Caco-2 (cell line): ENCODE measurements around the gene TOR1AIP2. TPM values are rescaled to one million over a fixed set of nuclear protein-coding genes. Genes with fewer than 3 reads are reported as not detected.
"Not testable (repeated sequence)": the region's sequence is repeated elsewhere in the genome, so short reads cannot be mapped to it uniquely, and the experiment has no call there.

Experiments used
- BruUV-seq: library from RNA; stranded (reverse); fragments of 400-500 nt; replicated peaks from 2 replicates; lab custom pipeline; 2021; lab: Mats Ljungman, UMichigan
- CTCF ChIA-PET: fragments of 300-600 bp; sonication (Branson Sonifier 250); formaldehyde crosslinking; loops from one replicate; lab custom pipeline; 2022; ENCODE audit warnings: antibody characterized with exemption; lab: Charles Lee
- POLR2A ChIA-PET: fragments of 300-600 bp; sonication (Branson Sonifier 250); formaldehyde crosslinking; loops from one replicate; lab custom pipeline; 2022; ENCODE audit warnings: antibody characterized with exemption; lab: Charles Lee
- DNase-seq, 2 experiments: peaks; one replicate each; pipeline versions ENCODE4 v3.0.0 to v3.0.0-alpha.2; 2020 to 2022
- H3K27me3 ChIP-seq: replicated peaks from 2 replicates; pipeline ENCODE4 v1.6.0; 2011; ENCODE audit warnings: low read length; ENCODE audit not compliant: control insufficient read depth, insufficient read depth
- H3K36me3 ChIP-seq: 2 replicates; pipeline ENCODE4 v1.5.1; 2011; ENCODE audit warnings: low read length; ENCODE audit not compliant: control insufficient read depth, insufficient read depth
- H3K4me1 ChIP-seq: fragments of 250-450 bp; sonication (Bioruptor Pico); 2 replicates; pipeline ENCODE4 v1.5.1; 2020; ENCODE audit warnings: mild to moderate bottlenecking
- H3K4me3 ChIP-seq: 2 replicates; pipeline ENCODE4 v1.5.1; 2011; ENCODE audit warnings: low read depth, mild to moderate bottlenecking, control low read depth, low read length
- H3K9me3 ChIP-seq: fragments of 250-450 bp; sonication (Bioruptor Pico); 2 replicates; pipeline ENCODE4 v1.5.1; 2020; ENCODE audit warnings: mild to moderate bottlenecking, moderate library complexity
- H3K27ac Mint-ChIP-seq: one replicate; pipeline ENCODE4 v1.8.0; 2022; ENCODE audit warnings: mixed read lengths; ENCODE audit not compliant: unreplicated experiment
- H3K27me3 Mint-ChIP-seq: one replicate; pipeline ENCODE4 v1.8.0; 2022; ENCODE audit warnings: mixed read lengths; ENCODE audit not compliant: insufficient read depth, unreplicated experiment
- H3K36me3 Mint-ChIP-seq: one replicate; pipeline ENCODE4 v1.8.0; 2022; ENCODE audit warnings: mild to moderate bottlenecking, mixed read lengths; ENCODE audit not compliant: insufficient read depth, unreplicated experiment
- H3K4me1 Mint-ChIP-seq: one replicate; pipeline ENCODE4 v1.8.0; 2022; ENCODE audit warnings: low read depth, mixed read lengths; ENCODE audit not compliant: unreplicated experiment
- H3K4me3 Mint-ChIP-seq: one replicate; pipeline ENCODE4 v1.8.0; 2022; ENCODE audit warnings: mild to moderate bottlenecking, moderate library complexity, mixed read lengths; ENCODE audit not compliant: unreplicated experiment
- H3K9me3 Mint-ChIP-seq: one replicate; pipeline ENCODE4 v1.8.0; 2022; ENCODE audit warnings: mixed read lengths; ENCODE audit not compliant: unreplicated experiment
- CTCF ChIP-seq, 2 experiments: fragments of 200-600 bp in 1 of 2; IDR thresholded peaks; 1 replicate in 1 of 2; 2 replicates in 1 of 2; pipeline versions ENCODE4 v1.5.1 to v1.8.0; 2011 to 2022; ENCODE audit warnings: antibody characterized with exemption in 1 of 2, control low read depth in 1 of 2, inconsistent platforms in 1 of 2, low read depth in 1 of 2, low read length in 1 of 2, mild to moderate bottlenecking in 1 of 2, moderate library complexity in 1 of 2; ENCODE audit not compliant: insufficient read depth in 1 of 2, severe bottlenecking in 1 of 2, unreplicated experiment in 1 of 2
- intact Hi-C: fragments of 100-400 bp; cut with micrococcal nuclease; formaldehyde crosslinking; loops from one replicate; pipeline ENCODE4 v1.10.0; 2022; ENCODE audit not compliant: unreplicated experiment
- total RNA-seq: library from RNA; stranded (reverse); gene quantifications from 2 replicates; pipeline ENCODE4 v1.2.3, GENCODE V29; 2022

TOR1AIP2 gene
- total RNA-seq, 1 experiment from 2014 or later = 92.8 TPM

- Mint-ChIP-seq H3K4me1 (no peaks in the 10 kb centered on the region), H3K27ac (no peak overlapping the region), H3K4me3 (no peak overlapping the region), H3K9me3 (no peaks in the 10 kb centered on the region), H3K36me3 (peaks cover 51% of the 10 kb centered on the region), H3K27me3 (no peaks in the 10 kb centered on the region)
- no peak for TF ChIP-seq CTCF (IDR thresholded peaks at IDR 0.05; ENCODE audit: insufficient read depth in 1 of 2, low read depth in 1 of 2, low read length in 1 of 2, severe bottlenecking in 1 of 2, unreplicated experiment in 1 of 2)
- no TSS peak for BruUV-seq
- no peak for DNase-seq
- Histone ChIP-seq H3K27me3 (no peaks in the 10 kb centered on the region), H3K9me3 (no peaks in the 10 kb centered on the region), H3K36me3 (no peaks in the 10 kb centered on the region; the same call in 1 of the 2 replicates), H3K4me3 (no peak overlapping the region), H3K4me1 (no peaks in the 10 kb centered on the region; the same call in 1 of the 2 replicates)
- POLR2A ChIA-PET = no interaction called here
- intact Hi-C loops = no loop called here
- CTCF ChIA-PET = no interaction called here
Observed at GRCh38 chr1:179857009-179857408, 20.6 kb downstream of the TOR1AIP2 start.

- intact Hi-C loops = no loop called here
- no peak for TF ChIP-seq CTCF (IDR thresholded peaks at IDR 0.05; ENCODE audit: insufficient read depth in 1 of 2, low read depth in 1 of 2, low read length in 1 of 2, severe bottlenecking in 1 of 2, unreplicated experiment in 1 of 2)
- no peaks in the 10 kb centered on the region; the same call in 1 of the 2 replicates for H3K4me1 ChIP-seq
- H3K36me3 ChIP-seq = peaks cover 1% of the 10 kb centered on the region; the same call in 1 of the 2 replicates
- no peak for DNase-seq
- Mint-ChIP-seq H3K4me3 (no peak overlapping the region), H3K9me3 (no peaks in the 10 kb centered on the region), H3K4me1 (no peaks in the 10 kb centered on the region), H3K27ac (no peak overlapping the region), H3K36me3 (peaks cover 58% of the 10 kb centered on the region), H3K27me3 (no peaks in the 10 kb centered on the region)
- H3K27me3 ChIP-seq = no peaks in the 10 kb centered on the region
- CTCF ChIA-PET = no interaction called here
- no peak overlapping the region for H3K4me3 ChIP-seq
- POLR2A ChIA-PET = no interaction called here
- BruUV-seq = no TSS peak
- no peaks in the 10 kb centered on the region for H3K9me3 ChIP-seq
Observed at GRCh38 chr1:179856296-179856695, 21.3 kb downstream of the TOR1AIP2 start.

- H3K4me1 ChIP-seq, DNase-seq, CTCF ChIA-PET, H3K27me3 ChIP-seq, H3K4me1 Mint-ChIP-seq, BruUV-seq, H3K4me3 ChIP-seq, H3K27ac Mint-ChIP-seq, H3K36me3 ChIP-seq, POLR2A ChIA-PET, intact Hi-C loops, H3K9me3 Mint-ChIP-seq, H3K27me3 Mint-ChIP-seq, H3K9me3 ChIP-seq, H3K4me3 Mint-ChIP-seq: not testable (repeated sequence)
- peaks cover 59% of the 10 kb centered on the region for H3K36me3 Mint-ChIP-seq
Observed at GRCh38 chr1:179855831-179856230, 21.8 kb downstream of the TOR1AIP2 start.
